IPS DF 6.9 (cell line): ENCODE measurements around the gene ZSWIM6.

ENCODE experiments used
- DNase-seq: peaks from one replicate; pipeline ENCODE4 v3.0.0-alpha.2; 2013; ENCODE audit warnings: low read depth, low spot score
- H3K27ac ChIP-seq: one replicate; pipeline ENCODE4 v1.5.1; 2013; ENCODE audit warnings: low read length, control low read depth
- H3K27me3 ChIP-seq: 2 replicates; pipeline ENCODE4 v1.6.1; 2013; ENCODE audit warnings: mild to moderate bottlenecking, low read length; ENCODE audit not compliant: control insufficient read depth, insufficient read depth
- H3K36me3 ChIP-seq: 2 replicates; pipeline ENCODE4 v1.6.1; 2013; ENCODE audit warnings: low read length; ENCODE audit not compliant: control insufficient read depth, insufficient read depth
- H3K4me1 ChIP-seq: 2 replicates; pipeline ENCODE4 v1.6.1; 2013; ENCODE audit warnings: low read length; ENCODE audit not compliant: control insufficient read depth, insufficient read depth
- H3K4me3 ChIP-seq: 2 replicates; pipeline ENCODE4 v1.5.1; 2013; ENCODE audit warnings: mild to moderate bottlenecking, low read length
- H3K9me3 ChIP-seq: 2 replicates; pipeline ENCODE4 v1.6.1; 2013; ENCODE audit warnings: low read length, inconsistent platforms; ENCODE audit not compliant: control insufficient read depth, insufficient read depth
- WGBS: extraction: QIAGEN DNeasy Blood & Tissue Kit; methylation state at CpG from one replicate; pipeline ENCODE4 v1.1.7; 2013; ENCODE audit warnings: mixed read lengths, missing lambda C conversion rate; ENCODE audit not compliant: insufficient read length, insufficient coverage; 5-methylcytosine and 5-hydroxymethylcytosine counted together

Gene ZSWIM6

DNA sequence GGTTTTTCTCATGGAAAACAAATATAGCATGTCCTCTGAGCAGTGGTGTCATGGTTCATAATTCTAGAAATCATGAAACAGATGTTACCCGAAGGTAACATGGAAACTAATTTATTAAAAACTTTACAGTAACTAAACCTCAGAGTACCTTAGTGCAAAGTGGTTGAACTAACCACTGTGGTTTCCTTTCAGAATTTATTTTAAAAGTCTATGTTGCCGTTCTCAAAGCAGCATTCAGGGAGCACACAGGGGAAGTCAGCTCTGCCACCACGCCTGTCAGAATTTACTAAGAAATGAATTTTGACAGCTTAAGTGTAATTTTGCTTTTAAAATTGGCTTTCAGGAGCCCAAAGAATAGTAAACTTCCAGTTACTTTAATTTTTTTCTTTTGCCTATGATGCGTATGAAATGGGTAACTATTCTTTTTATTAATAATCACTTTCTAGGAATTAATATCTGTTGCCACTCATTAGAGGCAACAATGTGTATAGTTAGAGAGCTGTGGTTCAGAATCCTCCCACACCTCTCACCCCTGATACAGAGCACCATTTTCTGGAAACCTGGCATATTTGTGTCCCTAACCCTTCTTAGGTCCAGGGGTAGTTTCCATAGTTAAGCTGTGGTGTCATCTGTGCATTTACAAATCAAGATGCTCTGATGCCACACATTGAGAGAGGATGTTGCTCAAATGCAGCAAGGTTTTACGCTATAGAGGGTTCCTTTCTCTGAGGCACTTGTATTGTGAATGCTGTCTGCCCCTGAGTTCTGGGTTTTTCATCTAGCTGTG lies 202.6 kb downstream of the ZSWIM6 start:
- Histone ChIP-seq H3K36me3 (no peaks in the 10 kb centered on the region; the same call in 1 of the 2 replicates), H3K4me1 (no peaks in the 10 kb centered on the region), H3K4me3 (no peak overlapping the region), H3K27ac (no peak overlapping the region), H3K9me3 (no peaks in the 10 kb centered on the region), H3K27me3 (no peaks in the 10 kb centered on the region)
- WGBS: no CpG with 5 or more reads among the region's 5 CpGs
- DNase-seq: no peak

GRCh38 chr5:61535828-61536227 lies 203.8 kb downstream of the ZSWIM6 start:
- no CpG with 5 or more reads among the region's 7 CpGs for WGBS
- no peaks in the 10 kb centered on the region for H3K27me3 ChIP-seq
- no peak for DNase-seq
- H3K27ac ChIP-seq: no peak overlapping the region
- H3K4me3 ChIP-seq: no peak overlapping the region
- H3K9me3 ChIP-seq: no peaks in the 10 kb centered on the region
- no peaks in the 10 kb centered on the region; the same call in 1 of the 2 replicates for H3K36me3 ChIP-seq
- no peaks in the 10 kb centered on the region for H3K4me1 ChIP-seq

DNA sequence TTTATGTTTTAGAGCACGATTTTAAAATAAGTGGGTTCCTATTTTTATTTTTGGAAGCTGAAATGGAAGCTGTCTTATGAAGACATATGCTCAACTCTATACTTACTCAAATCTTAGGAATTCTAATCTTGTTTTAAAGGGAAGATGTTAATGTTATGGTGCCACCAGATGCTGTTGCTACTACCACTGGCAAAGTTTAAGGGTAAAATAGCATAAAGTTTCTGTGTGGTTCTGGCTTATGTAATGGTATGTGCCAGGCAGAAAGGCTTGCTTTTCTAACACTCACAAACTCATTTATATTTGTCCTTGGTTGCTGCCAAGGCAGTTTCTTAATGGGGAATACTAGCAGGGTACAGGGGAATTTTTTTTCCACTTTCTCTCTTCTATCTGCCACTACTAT lies 204.9 kb downstream of the ZSWIM6 start:
- Histone ChIP-seq H3K27ac (no peak overlapping the region), H3K4me3 (no peak overlapping the region), H3K36me3 (no peaks in the 10 kb centered on the region; the same call in 1 of the 2 replicates), H3K9me3 (no peaks in the 10 kb centered on the region), H3K27me3 (no peaks in the 10 kb centered on the region), H3K4me1 (no peaks in the 10 kb centered on the region)
- no peak for DNase-seq
- no CpG with 5 or more reads among the region's 1 CpG for WGBS

- WGBS: no CpG with 5 or more reads among the region's 5 CpGs
- no peak for DNase-seq
- Histone ChIP-seq H3K4me3 (no peak overlapping the region), H3K27ac (no peak overlapping the region), H3K9me3 (no peaks in the 10 kb centered on the region), H3K4me1 (no peaks in the 10 kb centered on the region), H3K27me3 (no peaks in the 10 kb centered on the region), H3K36me3 (peaks cover 11% of the 10 kb centered on the region; the same call in 1 of the 2 replicates)
Measured at GRCh38 chr5:61538722-61539501, 206.9 kb downstream of the ZSWIM6 start.

DNA sequence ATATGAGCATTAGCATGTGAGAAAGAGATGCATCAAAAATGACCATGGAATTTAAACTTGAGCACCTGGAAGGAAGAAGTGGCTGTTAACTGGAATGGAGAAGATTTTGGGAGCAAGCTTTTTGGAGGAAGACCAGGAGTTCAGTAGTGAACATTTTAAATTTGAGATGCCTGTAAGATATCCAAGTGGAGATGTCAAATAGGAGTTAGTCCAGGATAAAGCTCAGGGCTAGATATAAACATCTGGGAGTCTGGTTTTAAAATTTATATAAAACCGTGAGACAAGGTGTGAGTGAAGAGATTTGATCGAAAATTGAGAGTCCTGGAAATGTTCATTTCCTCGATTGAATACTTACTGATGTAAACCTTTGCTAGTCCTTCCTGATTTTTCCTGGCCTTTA lies 217.5 kb downstream of the ZSWIM6 start:
- Histone ChIP-seq H3K27ac (no peak overlapping the region), H3K36me3 (no peaks in the 10 kb centered on the region), H3K27me3 (no peaks in the 10 kb centered on the region), H3K9me3 (no peaks in the 10 kb centered on the region), H3K4me3 (no peak overlapping the region), H3K4me1 (no peaks in the 10 kb centered on the region)
- no CpG with 5 or more reads among the region's 3 CpGs for WGBS
- no peak for DNase-seq

DNA sequence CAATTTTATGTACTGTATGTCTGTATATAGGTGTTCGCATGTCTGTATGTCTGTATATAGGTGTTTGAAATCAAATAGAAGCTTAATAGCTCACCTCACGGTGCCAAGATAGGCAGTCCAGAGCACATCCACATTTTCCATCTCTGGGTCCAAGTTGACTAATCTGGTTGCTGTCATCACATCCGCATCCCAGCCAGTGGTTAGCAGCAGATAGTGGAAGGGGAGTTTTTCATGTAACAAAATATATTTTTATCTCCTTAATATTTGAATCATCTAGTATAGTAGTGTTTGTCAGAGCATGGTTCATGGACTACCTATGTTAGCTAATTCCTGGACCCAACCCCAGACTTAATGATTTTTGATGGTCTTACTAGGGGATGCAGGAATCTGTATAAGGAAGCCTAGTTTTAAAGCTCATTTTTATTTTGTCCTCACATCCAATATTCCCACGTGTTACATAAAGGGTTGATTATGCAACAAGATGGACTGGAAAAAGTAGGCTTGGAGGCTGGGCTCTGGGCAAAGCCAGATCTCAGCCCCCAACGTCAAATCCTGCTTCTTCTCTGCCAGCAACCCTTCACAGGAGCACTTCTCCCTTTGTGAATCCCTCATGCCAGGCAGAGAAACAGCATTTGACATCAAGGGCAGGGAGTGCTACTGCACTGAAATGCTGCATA lies 219.7 kb downstream of the ZSWIM6 start:
- Histone ChIP-seq H3K36me3 (no peaks in the 10 kb centered on the region), H3K27ac (no peak overlapping the region), H3K27me3 (no peaks in the 10 kb centered on the region), H3K9me3 (no peaks in the 10 kb centered on the region), H3K4me1 (no peaks in the 10 kb centered on the region), H3K4me3 (no peak overlapping the region)
- no peak for DNase-seq
- no CpG with 5 or more reads among the region's 5 CpGs for WGBS

- H3K27me3 ChIP-seq: no peaks in the 10 kb centered on the region
- no peaks in the 10 kb centered on the region for H3K4me1 ChIP-seq
- H3K36me3 ChIP-seq: no peaks in the 10 kb centered on the region
- H3K27ac ChIP-seq: no peak overlapping the region
- H3K9me3 ChIP-seq: no peaks in the 10 kb centered on the region
- H3K4me3 ChIP-seq: no peak overlapping the region
- no peak for DNase-seq
Measured at GRCh38 chr5:61559146-61559545, 227.1 kb downstream of the ZSWIM6 start.

GRCh38 chr5:61559722-61560121 lies 227.7 kb downstream of the ZSWIM6 start:
- no peaks in the 10 kb centered on the region for H3K36me3 ChIP-seq
- no peaks in the 10 kb centered on the region for H3K27me3 ChIP-seq
- no CpG with 5 or more reads among the region's 1 CpG for WGBS
- no peak overlapping the region for H3K27ac ChIP-seq
- H3K4me3 ChIP-seq: no peak overlapping the region
- no peaks in the 10 kb centered on the region for H3K4me1 ChIP-seq
- DNase-seq: no peak
- no peaks in the 10 kb centered on the region for H3K9me3 ChIP-seq

DNA sequence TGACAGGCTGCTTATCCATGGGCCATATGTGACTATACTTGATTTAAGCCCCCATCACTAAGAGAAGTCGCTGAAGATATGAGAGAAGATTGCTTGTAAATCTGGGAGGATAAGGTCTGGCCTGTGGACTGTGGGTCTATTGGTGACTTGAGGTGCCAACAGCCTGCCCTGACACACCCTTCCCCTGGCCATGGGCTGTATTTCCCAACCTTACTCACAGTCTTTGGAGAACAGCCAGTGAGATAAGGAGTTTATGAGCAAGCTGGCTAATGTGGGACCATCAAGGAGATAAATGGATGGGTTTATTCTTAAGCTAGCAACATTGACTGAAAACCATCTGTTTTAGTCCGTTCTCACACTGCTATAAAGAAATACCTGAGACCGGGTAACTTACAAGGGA lies 231.3 kb downstream of the ZSWIM6 start:
- no peaks in the 10 kb centered on the region for H3K27me3 ChIP-seq
- no peaks in the 10 kb centered on the region for H3K9me3 ChIP-seq
- no peaks in the 10 kb centered on the region for H3K4me1 ChIP-seq
- DNase-seq: no peak
- no CpG with 5 or more reads among the region's 3 CpGs for WGBS
- no peak overlapping the region for H3K27ac ChIP-seq
- H3K36me3 ChIP-seq: no peaks in the 10 kb centered on the region
- no peak overlapping the region for H3K4me3 ChIP-seq

DNA sequence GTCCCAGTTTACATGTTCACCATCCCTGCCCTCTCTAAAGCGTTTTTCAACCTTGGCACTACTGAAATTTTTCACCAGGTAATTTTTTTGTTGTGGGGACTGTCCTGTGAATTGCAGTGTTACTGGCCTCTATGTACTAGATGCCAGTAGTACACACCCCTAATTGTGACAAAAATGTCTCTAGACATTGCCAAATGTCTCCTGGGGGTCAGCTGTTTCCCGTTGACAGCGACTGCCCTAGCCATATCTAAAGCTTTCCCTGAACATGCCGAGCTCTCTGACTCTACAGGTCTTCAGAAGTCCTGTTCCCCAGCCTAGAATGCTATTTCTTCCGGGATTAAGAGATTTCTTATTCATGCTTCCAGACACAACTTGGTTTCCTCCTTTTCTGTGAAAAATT lies 235.3 kb downstream of the ZSWIM6 start:
- Histone ChIP-seq H3K27me3 (no peaks in the 10 kb centered on the region), H3K36me3 (no peaks in the 10 kb centered on the region), H3K9me3 (no peaks in the 10 kb centered on the region), H3K4me1 (no peaks in the 10 kb centered on the region), H3K4me3 (no peak overlapping the region), H3K27ac (no peak overlapping the region)
- WGBS: no CpG with 5 or more reads among the region's 5 CpGs
- no peak for DNase-seq
